ENCODE results near the gene STRA6. TPM values are rescaled to one million over a fixed set of nuclear protein-coding genes. Genes with fewer than 3 reads are reported as not detected.

The STRA6 gene
- polyA plus RNA-seq, 2 of the 4 experiments (the other 2 are of a cell fraction): 35.0 to 70.2 TPM

DNA sequence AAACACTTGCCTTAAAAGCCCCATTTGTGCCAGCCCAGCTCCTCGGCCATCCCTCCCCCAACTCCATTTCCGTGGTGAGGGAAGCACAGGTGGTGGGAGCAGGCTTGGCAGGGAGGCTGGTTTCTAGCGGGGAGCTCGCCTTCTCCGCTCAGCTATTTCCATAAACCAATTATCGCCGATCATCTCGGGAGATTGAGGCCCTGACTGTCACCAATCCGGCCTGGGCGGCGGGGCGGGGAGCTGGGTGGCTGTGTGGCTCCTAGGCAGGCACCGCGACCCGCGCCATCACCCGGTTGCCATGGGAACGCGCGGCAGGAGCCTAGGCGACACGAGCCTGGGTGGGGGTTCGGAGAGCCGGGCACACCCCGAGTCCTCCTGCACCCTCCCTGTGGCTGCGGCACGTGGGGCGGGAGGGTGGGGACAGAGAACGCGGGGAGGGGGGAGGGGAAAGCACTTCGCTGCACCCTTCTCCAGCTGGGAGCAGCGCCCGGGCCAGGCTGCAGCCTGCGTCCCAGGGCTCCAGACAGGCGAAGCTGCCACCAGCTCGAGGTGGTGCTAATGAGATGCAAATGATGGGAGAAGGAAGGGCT, 42.9 kb upstream of the STRA6 start:
- no peak overlapping the region for H3K4me3 ChIP-seq
- ChIA-PET POLR2A (no interaction called here), CTCF (interaction anchor here (1.0 to 1.9 kb wide), 2 partner anchors 15 to 62 kb away, joined by 3 to 8 read pairs; no protein-coding TSS in a partner anchor)
- 86% methylated on average over 7 of the region's 36 CpGs for WGBS (ENCODE audit: missing lambda C conversion rate)
- no peaks in the 10 kb centered on the region for H3K9me3 ChIP-seq
- TF ChIP-seq ZFP36 (IDR thresholded peaks at IDR 0.05; ENCODE audit: borderline replicate concordance, partially characterized antibody) (no peak), HDAC2 (IDR thresholded peaks at IDR 0.05) (no peak), POLR2A (IDR thresholded peaks at IDR 0.05; ENCODE audit: low read length) (no peak), EHF (CRISPR knock-in tag; IDR thresholded peaks at IDR 0.05) (no peak), FOXS1 (CRISPR knock-in tag; IDR thresholded peaks at IDR 0.05) (no peak), JUN (IDR thresholded peaks at IDR 0.05) (no peak), SMC3 (IDR thresholded peaks at IDR 0.05) (no peak), HOXB5 (CRISPR knock-in tag; IDR thresholded peaks at IDR 0.05) (no peak), CEBPB (IDR thresholded peaks at IDR 0.05) (no peak), TFCP2L1 (CRISPR knock-in tag; IDR thresholded peaks at IDR 0.05) (no peak), CHD4 (IDR thresholded peaks at IDR 0.05; ENCODE audit: borderline replicate concordance) (no peak), PHF8 (IDR thresholded peaks at IDR 0.05; ENCODE audit: borderline replicate concordance, low read depth) (no peak), RARB (CRISPR knock-in tag; IDR thresholded peaks at IDR 0.05) (no peak)
- TF ChIP-seq, protein P1, sequence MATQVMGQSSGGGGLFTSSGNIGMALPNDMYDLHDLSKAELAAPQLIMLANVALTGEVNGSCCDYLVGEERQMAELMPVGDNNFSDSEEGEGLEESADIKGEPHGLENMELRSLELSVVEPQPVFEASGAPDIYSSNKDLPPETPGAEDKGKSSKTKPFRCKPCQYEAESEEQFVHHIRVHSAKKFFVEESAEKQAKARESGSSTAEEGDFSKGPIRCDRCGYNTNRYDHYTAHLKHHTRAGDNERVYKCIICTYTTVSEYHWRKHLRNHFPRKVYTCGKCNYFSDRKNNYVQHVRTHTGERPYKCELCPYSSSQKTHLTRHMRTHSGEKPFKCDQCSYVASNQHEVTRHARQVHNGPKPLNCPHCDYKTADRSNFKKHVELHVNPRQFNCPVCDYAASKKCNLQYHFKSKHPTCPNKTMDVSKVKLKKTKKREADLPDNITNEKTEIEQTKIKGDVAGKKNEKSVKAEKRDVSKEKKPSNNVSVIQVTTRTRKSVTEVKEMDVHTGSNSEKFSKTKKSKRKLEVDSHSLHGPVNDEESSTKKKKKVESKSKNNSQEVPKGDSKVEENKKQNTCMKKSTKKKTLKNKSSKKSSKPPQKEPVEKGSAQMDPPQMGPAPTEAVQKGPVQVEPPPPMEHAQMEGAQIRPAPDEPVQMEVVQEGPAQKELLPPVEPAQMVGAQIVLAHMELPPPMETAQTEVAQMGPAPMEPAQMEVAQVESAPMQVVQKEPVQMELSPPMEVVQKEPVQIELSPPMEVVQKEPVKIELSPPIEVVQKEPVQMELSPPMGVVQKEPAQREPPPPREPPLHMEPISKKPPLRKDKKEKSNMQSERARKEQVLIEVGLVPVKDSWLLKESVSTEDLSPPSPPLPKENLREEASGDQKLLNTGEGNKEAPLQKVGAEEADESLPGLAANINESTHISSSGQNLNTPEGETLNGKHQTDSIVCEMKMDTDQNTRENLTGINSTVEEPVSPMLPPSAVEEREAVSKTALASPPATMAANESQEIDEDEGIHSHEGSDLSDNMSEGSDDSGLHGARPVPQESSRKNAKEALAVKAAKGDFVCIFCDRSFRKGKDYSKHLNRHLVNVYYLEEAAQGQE (IDR thresholded peaks at IDR 0.05): no peak
- TF ChIP-seq, protein P2, sequence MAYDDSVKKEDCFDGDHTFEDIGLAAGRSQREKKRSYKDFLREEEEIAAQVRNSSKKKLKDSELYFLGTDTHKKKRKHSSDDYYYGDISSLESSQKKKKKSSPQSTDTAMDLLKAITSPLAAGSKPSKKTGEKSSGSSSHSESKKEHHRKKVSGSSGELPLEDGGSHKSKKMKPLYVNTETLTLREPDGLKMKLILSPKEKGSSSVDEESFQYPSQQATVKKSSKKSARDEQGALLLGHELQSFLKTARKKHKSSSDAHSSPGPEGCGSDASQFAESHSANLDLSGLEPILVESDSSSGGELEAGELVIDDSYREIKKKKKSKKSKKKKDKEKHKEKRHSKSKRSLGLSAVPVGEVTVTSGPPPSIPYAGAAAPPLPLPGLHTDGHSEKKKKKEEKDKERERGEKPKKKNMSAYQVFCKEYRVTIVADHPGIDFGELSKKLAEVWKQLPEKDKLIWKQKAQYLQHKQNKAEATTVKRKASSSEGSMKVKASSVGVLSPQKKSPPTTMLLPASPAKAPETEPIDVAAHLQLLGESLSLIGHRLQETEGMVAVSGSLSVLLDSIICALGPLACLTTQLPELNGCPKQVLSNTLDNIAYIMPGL (CRISPR knock-in tag; IDR thresholded peaks at IDR 0.05; ENCODE audit: borderline replicate concordance): no peak
- H3K4me1 ChIP-seq: peaks cover 31% of the 10 kb centered on the region
- FAIRE-seq: no peak
- H3K27ac ChIP-seq: peak overlapping the region in 1 of 2 experiments; percentile 17; a peak in 1 of 6 replicates
- DNase-seq (ENCODE audit: low read depth in 1 of 2, low spot score in 1 of 2): no peak
- H3K4me2 ChIP-seq: no peak overlapping the region
- ATAC-seq: no peak

DNA sequence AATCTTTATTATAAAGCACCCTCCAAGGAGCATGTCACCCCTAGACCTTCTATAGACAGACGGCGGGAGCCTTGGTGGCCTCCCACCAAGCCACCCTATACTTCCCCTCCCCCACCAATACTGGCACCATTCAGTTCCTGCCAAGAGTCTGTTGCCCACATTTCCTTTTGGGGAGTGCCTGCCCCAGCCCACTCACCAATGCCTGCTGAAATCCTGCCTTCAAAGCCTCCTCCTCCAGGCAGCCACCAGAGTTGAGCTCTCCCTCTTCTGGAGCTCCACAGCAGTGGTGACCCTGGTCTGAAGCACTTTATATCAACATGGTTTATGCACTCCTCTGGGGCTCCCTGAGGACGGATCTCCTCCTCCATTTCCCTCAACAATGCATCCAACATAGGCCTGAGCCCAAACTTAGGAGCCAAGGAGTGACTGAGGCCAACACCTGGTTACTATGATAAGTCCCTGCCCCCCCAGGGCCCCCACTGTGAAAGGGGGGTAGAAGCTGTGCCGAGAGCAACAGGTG, 42.3 kb upstream of the STRA6 start:
- peaks cover 36% of the 10 kb centered on the region for H3K4me1 ChIP-seq
- H3K4me2 ChIP-seq: no peak overlapping the region
- 50% methylated on average over 1 of the region's 4 CpGs for WGBS (ENCODE audit: missing lambda C conversion rate)
- DNase-seq (ENCODE audit: low read depth in 1 of 2, low spot score in 1 of 2) (no peak), FAIRE-seq (no peak), ATAC-seq (no peak)
- no peaks in the 10 kb centered on the region for H3K9me3 ChIP-seq
- peak overlapping the region in 1 of 2 experiments; percentile 33; a peak in 1 of 6 replicates for H3K27ac ChIP-seq
- POLR2A ChIA-PET: no interaction called here
- CTCF ChIA-PET: interaction anchor here (1.0 to 1.9 kb wide), 2 partner anchors 16 to 63 kb away, joined by 3 to 8 read pairs; no protein-coding TSS in a partner anchor
- TF ChIP-seq ZFP36 (IDR thresholded peaks at IDR 0.05; ENCODE audit: borderline replicate concordance, partially characterized antibody) (peak; percentile 52), RFX5 (IDR thresholded peaks at IDR 0.05) (no peak), TP53 (CRISPR knock-in tag; IDR thresholded peaks at IDR 0.05) (no peak), HES2 (IDR thresholded peaks at IDR 0.05) (no peak), POLR2AphosphoS2 (conservative IDR thresholded peaks at IDR 0.05; ENCODE audit: low read length) (no peak), NFE2L2 (conservative IDR thresholded peaks at IDR 0.05; ENCODE audit: low read length) (no peak)
- no peak overlapping the region for H3K4me3 ChIP-seq
